Ovary (tissue), 9 donors: ENCODE data around the gene MCRS1. TPM values are rescaled to one million over a fixed set of nuclear protein-coding genes. Genes with fewer than 3 reads are reported as not detected.
"Not testable (repeated sequence)": the region's sequence is repeated elsewhere in the genome, so short reads cannot be mapped to it uniquely, and the experiment has no call there.

Experiments used
- DNase-seq, 5 donors: peaks; one replicate each; pipeline ENCODE4 v3.0.0-alpha.2; 2019 to 2020
- H3K27ac ChIP-seq, 2 donors: fragments of 200-600 bp; one replicate each; pipeline versions ENCODE4 v1.5.1 to v1.8.0; 2019 to 2022
- H3K27me3 ChIP-seq: fragments of 200-600 bp; one replicate; pipeline ENCODE4 v1.8.0; 2022
- H3K36me3 ChIP-seq: fragments of 200-600 bp; sonication (generic); one replicate; pipeline ENCODE4 v1.5.1; 2019
- H3K4me1 ChIP-seq: one replicate; pipeline ENCODE4 v1.8.1; 2013; ENCODE audit warnings: mild to moderate bottlenecking, moderate library complexity; ENCODE audit not compliant: insufficient read depth
- H3K4me3 ChIP-seq: fragments of 200-600 bp; sonication (generic); one replicate; pipeline ENCODE4 v1.5.1; 2017
- H3K9me3 ChIP-seq, 2 donors: fragments of 200-600 bp in 1 of 2; sonication (generic) in 1 of 2; one replicate each; pipeline versions ENCODE4 v1.5.1 to v1.8.1; 2013 to 2019; ENCODE audit warnings: mild to moderate bottlenecking in 1 of 2, moderate library complexity in 1 of 2
- EP300 ChIP-seq: sonication (generic); formaldehyde crosslinking; IDR thresholded peaks from one replicate; pipeline ENCODE4 v1.6.1; 2017; ENCODE audit warnings: antibody characterized with exemption
- POLR2A ChIP-seq: fragments of 450-650 bp; IDR thresholded peaks from one replicate; pipeline ENCODE4 v1.6.1; 2017; ENCODE audit warnings: antibody characterized with exemption, mild to moderate bottlenecking, moderate library complexity
- WGBS, 3 donors: extraction: QIAGEN DNeasy Blood & Tissue Kit in 1 of 3; methylation state at CpG; one replicate each; pipeline versions ENCODE4 v1.1.5 to v1.1.7; 2013 to 2017; 5-methylcytosine and 5-hydroxymethylcytosine counted together
- intact Hi-C, 4 donors: fragments of 100-400 bp; cut with DNase I; formaldehyde crosslinking; loops; one replicate each; pipeline versions ENCODE4 v1.11.0 to v1.15.1; 2022 to 2023
- polyA plus RNA-seq, 2 donors: library from polyadenylated mRNA; stranded (reverse); fragments of 200-250 nt in 1 of 2; fragments of 350-450 nt in 1 of 2; fragmentation: Illumina TruSeq in 1 of 2; extraction: RNeasy Lipid Tissue Mini Kit (QIAGEN cat#74804) in 1 of 2; gene quantifications; one replicate each; pipeline ENCODE4 v1.2.3, GENCODE V29; 2013 to 2014
- total RNA-seq, 7 donors: library from RNA; depleted of rRNA in 2 of 7; stranded (reverse); fragments of >200 nt in 2 of 7; fragmentation: NEBNext Ultra II Directional in 3 of 7; extraction: Animal tissue kit (Norgen Biotek cat#: 25700) in 3 of 7; gene quantifications; one replicate each; pipeline versions ENCODE4 v1.1.0 to v1.2.4, GENCODE V29; 2016 to 2023
- TF ChIP-seq, protein P1 (sequence below), 3 donors: fragments of 450-650 bp in 2 of 3; fragments of 200-600 bp in 1 of 3; IDR thresholded peaks; one replicate each; pipeline versions ENCODE4 v1.5.1 to v1.8.0; 2016 to 2022; ENCODE audit warnings: antibody characterized with exemption in 3 of 3, mild to moderate bottlenecking in 1 of 3
- donor health status: DM: no; HTN: no; CAD: no; lungs with moderate emphysema.
- donor health status: DM: no; HTN: no; CAD: no.
- donor health status: Bipolar disorder and iron deficiency.
- donor health status: DM: yes; HTN: yes; CAD: no.
- donor health status: DM: no; HTN: no; CAD: no.
- donor health status: DM: yes; HTN: yes; CAD: no.

Gene MCRS1
- total and polyA plus RNA-seq, 9 donors: 14.7 to 56.2 (median 39.5) TPM

DNA sequence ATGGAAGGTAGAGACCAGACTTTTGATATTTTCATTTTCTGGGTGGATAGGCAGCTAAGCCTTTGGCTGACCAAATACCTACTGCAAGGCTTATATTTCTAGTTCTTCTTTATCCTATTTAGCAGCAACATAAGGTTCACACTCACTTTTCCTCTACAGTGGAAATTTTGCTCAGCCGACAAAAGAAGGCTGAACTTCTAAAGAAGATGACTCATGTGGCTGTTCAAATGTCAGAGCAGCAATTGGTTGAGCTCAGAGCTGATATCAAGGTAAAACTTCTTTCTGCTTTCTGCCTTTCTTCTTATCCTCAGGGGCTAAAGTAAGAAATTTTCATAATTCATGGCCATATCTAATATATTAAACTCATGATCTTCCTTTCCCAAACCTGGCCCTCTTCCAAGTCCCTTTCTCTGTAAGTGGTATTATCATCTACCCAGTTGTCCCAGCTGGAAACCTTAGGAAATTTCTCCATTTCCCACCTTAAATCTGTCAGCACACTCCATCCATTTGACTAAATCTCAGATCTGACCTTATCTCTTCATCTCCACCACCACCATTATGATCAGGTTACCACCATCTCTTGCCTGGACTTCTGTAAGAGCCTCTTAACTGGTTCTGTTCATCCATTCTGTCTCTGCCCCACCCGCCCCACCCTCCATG lies 48.9 kb downstream of the MCRS1 start:
- H3K27me3 ChIP-seq: no peaks in the 10 kb centered on the region
- no peak overlapping the region for H3K27ac ChIP-seq
- H3K9me3 ChIP-seq: no peaks in the 10 kb centered on the region
- H3K4me3 ChIP-seq: no peak overlapping the region
- no peaks in the 10 kb centered on the region for H3K36me3 ChIP-seq
- no peak for DNase-seq
- 56 to 69% (median 60%) methylated on average over 2 of the region's 2 CpGs for WGBS, 3 donors
- TF ChIP-seq EP300 (no peak), POLR2A (no peak)
- TF ChIP-seq, protein P1, sequence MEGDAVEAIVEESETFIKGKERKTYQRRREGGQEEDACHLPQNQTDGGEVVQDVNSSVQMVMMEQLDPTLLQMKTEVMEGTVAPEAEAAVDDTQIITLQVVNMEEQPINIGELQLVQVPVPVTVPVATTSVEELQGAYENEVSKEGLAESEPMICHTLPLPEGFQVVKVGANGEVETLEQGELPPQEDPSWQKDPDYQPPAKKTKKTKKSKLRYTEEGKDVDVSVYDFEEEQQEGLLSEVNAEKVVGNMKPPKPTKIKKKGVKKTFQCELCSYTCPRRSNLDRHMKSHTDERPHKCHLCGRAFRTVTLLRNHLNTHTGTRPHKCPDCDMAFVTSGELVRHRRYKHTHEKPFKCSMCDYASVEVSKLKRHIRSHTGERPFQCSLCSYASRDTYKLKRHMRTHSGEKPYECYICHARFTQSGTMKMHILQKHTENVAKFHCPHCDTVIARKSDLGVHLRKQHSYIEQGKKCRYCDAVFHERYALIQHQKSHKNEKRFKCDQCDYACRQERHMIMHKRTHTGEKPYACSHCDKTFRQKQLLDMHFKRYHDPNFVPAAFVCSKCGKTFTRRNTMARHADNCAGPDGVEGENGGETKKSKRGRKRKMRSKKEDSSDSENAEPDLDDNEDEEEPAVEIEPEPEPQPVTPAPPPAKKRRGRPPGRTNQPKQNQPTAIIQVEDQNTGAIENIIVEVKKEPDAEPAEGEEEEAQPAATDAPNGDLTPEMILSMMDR (IDR thresholded peaks at IDR 0.05): no peak
- H3K4me1 ChIP-seq: no peaks in the 10 kb centered on the region
- intact Hi-C loops: loop anchor here (5.0 to 10.0 kb wide), 4 partner anchors 157 to 224 kb away; partner anchors contain the start of genes DNAJC22 (in 2 of the 4) and PRPH (in 2 of the 4)

DNA sequence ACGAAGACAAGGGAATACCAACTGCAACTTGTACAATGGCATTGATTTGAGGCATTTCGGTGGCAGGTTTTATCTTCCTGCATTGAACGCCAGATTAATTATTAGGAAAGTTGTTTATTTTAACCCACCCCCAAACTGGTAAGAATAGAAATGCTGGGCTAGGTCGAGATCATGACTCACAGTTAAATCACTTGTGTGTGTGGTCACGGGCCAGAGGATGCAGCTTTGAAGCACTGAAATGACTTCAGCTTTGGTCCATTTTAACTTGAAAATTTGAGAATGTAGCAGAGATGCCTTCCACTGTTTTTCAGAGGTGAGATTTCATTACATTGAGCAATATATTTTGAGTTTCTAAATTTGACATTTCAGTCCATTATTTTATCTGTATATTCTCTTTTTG lies 52.7 kb downstream of the MCRS1 start:
- intact Hi-C loops: loop anchor here (5.0 to 10.0 kb wide), 4 partner anchors 153 to 220 kb away; partner anchors contain the start of genes DNAJC22 (in 2 of the 4) and PRPH (in 2 of the 4)
- H3K36me3 ChIP-seq: no peaks in the 10 kb centered on the region
- no peak overlapping the region for H3K27ac ChIP-seq
- TF ChIP-seq POLR2A: no peak
- no peak for TF ChIP-seq EP300
- TF ChIP-seq, protein P1 (IDR thresholded peaks at IDR 0.05): no peak
- 70 to 84% (median 76%) methylated on average over 5 of the region's 5 CpGs for WGBS, 3 donors
- H3K27me3 ChIP-seq: no peaks in the 10 kb centered on the region
- no peak for DNase-seq
- H3K9me3 ChIP-seq: no peaks in the 10 kb centered on the region
- H3K4me3 ChIP-seq: no peak overlapping the region
- H3K4me1 ChIP-seq: no peaks in the 10 kb centered on the region

DNA sequence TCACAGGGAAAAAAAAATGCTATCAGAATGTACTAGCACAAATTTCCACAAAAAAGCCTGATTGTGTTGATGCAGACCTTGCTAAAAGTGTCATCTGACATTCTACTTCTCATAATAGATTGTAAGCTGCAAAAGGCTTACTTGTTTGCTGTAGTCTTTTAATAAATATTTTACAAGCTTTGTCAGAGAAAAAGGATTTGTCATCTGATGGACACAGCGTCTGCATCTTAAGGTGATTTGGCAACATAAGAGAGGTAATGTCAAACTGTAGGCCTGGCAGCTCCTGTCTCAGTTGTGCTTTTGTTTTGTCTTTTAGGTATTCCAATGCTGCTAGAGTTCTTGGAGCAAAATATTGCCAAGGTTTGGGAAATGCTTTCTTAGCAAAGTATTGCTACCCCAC lies 55.4 kb downstream of the MCRS1 start:
- intact Hi-C loops: loop anchor here in 3 of 4 donors (5.0 to 10.0 kb wide), 3 partner anchors 150 to 218 kb away; partner anchors contain the start of genes PRPH (in 2 of the 3) and DNAJC22 (in 1 of the 3)
- TF ChIP-seq POLR2A (no peak), EP300 (no peak)
- TF ChIP-seq, protein P1 (IDR thresholded peaks at IDR 0.05): no peak
- H3K4me1 ChIP-seq: no peaks in the 10 kb centered on the region

DNA sequence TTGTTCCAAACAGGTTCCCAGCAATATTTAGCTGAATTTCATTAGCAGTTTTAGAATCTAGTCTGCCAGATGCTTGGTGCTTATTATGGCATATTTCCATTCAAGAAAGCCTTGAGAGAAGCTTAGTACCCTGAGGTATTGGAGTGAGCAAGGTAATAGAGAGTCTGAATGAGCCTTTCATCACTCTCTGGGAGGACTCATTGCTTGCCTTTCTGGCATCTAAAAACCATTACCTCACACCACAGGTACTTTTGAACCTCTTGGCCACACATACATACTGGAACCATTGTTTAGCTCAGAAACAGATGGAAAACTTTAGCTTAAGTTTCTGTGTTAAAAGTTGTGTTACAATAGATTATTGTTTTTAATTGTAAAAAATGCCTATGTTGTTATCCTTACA lies 56.5 kb downstream of the MCRS1 start:
- intact Hi-C loops: loop anchor here in 3 of 4 donors (5.0 to 10.0 kb wide), 3 partner anchors 149 to 217 kb away; partner anchors contain the start of genes PRPH (in 2 of the 3) and DNAJC22 (in 1 of the 3)
- Histone ChIP-seq H3K4me1 (no peaks in the 10 kb centered on the region), H3K27ac (no peak overlapping the region), H3K9me3 (no peaks in the 10 kb centered on the region), H3K36me3 (no peaks in the 10 kb centered on the region), H3K27me3 (no peaks in the 10 kb centered on the region), H3K4me3 (no peak overlapping the region)
- DNase-seq: no peak
- TF ChIP-seq POLR2A (no peak), EP300 (no peak)
- TF ChIP-seq, protein P1 (IDR thresholded peaks at IDR 0.05): no peak

More for the DNA sequence above, 55.4 kb downstream of the MCRS1 start:
- H3K4me3 ChIP-seq: no peak overlapping the region
- 82 to 89% (median 88%) methylated on average over 1 of the region's 1 CpG for WGBS, 3 donors
- DNase-seq: no peak
- no peaks in the 10 kb centered on the region for H3K36me3 ChIP-seq
- H3K27me3 ChIP-seq: no peaks in the 10 kb centered on the region
- no peak overlapping the region for H3K27ac ChIP-seq
- H3K9me3 ChIP-seq: no peaks in the 10 kb centered on the region

DNA sequence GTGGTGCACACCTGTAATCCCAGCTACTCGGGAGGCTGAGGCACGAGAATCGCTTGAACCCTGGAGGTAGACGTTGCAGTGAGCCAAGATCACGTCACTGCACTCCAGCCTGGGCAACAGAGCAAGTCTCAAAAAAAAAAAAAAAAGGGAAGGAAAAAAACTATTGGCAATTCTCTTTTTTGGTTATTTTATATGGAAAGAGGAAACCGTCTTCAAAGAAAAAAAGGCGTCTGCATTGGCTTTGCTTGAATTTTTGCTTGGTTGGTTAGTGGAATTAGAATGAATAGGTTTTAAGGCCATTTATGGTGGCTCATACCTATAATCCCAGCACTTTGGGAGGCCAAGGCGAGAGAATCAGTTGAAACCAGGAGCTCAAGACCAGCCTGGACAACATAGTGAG lies 58.3 kb downstream of the MCRS1 start:
- H3K4me1 ChIP-seq, DNase-seq, H3K9me3 ChIP-seq, H3K36me3 ChIP-seq, H3K27me3 ChIP-seq, H3K4me3 ChIP-seq, H3K27ac ChIP-seq: not testable (repeated sequence)
- intact Hi-C loops: loop anchor here in 3 of 4 donors (5.0 to 10.0 kb wide), 3 partner anchors 147 to 215 kb away; partner anchors contain the start of genes PRPH (in 2 of the 3) and DNAJC22 (in 1 of the 3)
- 95 to 96% (median 95%) methylated on average over 8 of the region's 8 CpGs for WGBS, 3 donors
